ENCODE measurements around the gene ZCCHC7. TPM values are rescaled to one million over a fixed set of nuclear protein-coding genes. Genes with fewer than 3 reads are reported as not detected.

The ZCCHC7 gene
- total and polyA plus RNA-seq, 9 of the 15 experiments (the other 6 are each of a cell fraction or from before 2014, with no cell fraction given): 34.1 to 68.9 (median 48.8) TPM

- TF ChIP-seq STAT6 (CRISPR knock-in tag; IDR thresholded peaks at IDR 0.05): no peak
- TF ChIP-seq NFIX (CRISPR knock-in tag; IDR thresholded peaks at IDR 0.05; ENCODE audit: low read depth): no peak
- TF ChIP-seq CTBP1 (IDR thresholded peaks at IDR 0.05; ENCODE audit: borderline replicate concordance): no peak
- TF ChIP-seq FOXK2 (conservative IDR thresholded peaks at IDR 0.05 in 1 of 2, IDR thresholded peaks at IDR 0.05 in 1 of 2; ENCODE audit: low read depth in 2 of 2): no peak
- TF ChIP-seq HEY1 (CRISPR knock-in tag; IDR thresholded peaks at IDR 0.05; ENCODE audit: borderline replicate concordance): no peak
- no peak for TF ChIP-seq ZNF253 (CRISPR knock-in tag; conservative IDR thresholded peaks at IDR 0.05)
- TF ChIP-seq HNRNPLL (IDR thresholded peaks at IDR 0.05; ENCODE audit: low read depth, low read length, poor library complexity, severe bottlenecking): no peak
- no peak for TF ChIP-seq ZNF165 (CRISPR knock-in tag; IDR thresholded peaks at IDR 0.05; ENCODE audit: borderline replicate concordance)
- TF ChIP-seq MEF2A (IDR thresholded peaks at IDR 0.05; ENCODE audit: control insufficient read depth, low read depth, low read length): no peak
Observed at GRCh38 chr9:37309136-37309535, 188.8 kb downstream of the ZCCHC7 start (continued).
